HUES6 (cell line): Measurements from ENCODE around the gene ASAP2.

Source experiments
- H3K27ac ChIP-seq: 2 replicates; pipeline ENCODE4 v1.7.0; 2013; ENCODE audit warnings: low read depth, mild to moderate bottlenecking, low read length, inconsistent platforms
- H3K27me3 ChIP-seq: 2 replicates; pipeline ENCODE4 v1.6.1; 2013; ENCODE audit warnings: low read length; ENCODE audit not compliant: control insufficient read depth, insufficient read depth
- H3K36me3 ChIP-seq: 2 replicates; pipeline ENCODE4 v1.6.1; 2013; ENCODE audit warnings: low read length; ENCODE audit not compliant: control insufficient read depth, insufficient read depth
- H3K4me1 ChIP-seq: 2 replicates; pipeline ENCODE4 v1.6.1; 2013; ENCODE audit warnings: low read length; ENCODE audit not compliant: control insufficient read depth, insufficient read depth
- H3K4me3 ChIP-seq: 2 replicates; pipeline ENCODE4 v1.5.1; 2013; ENCODE audit warnings: low read depth, low read length
- H3K9ac ChIP-seq: one replicate; pipeline ENCODE4 v1.6.1; 2013; ENCODE audit warnings: mild to moderate bottlenecking, low read length
- H3K9me3 ChIP-seq: 2 replicates; pipeline ENCODE4 v1.6.1; 2013; ENCODE audit warnings: low read depth, low read length; ENCODE audit not compliant: control insufficient read depth, insufficient read depth

Gene ASAP2

GRCh38 chr2:9356261-9356660, 149.6 kb downstream of the ASAP2 start:
- H3K4me3 ChIP-seq = no peak overlapping the region
- H3K36me3 ChIP-seq = no peaks in the 10 kb centered on the region

GRCh38 chr2:9358846-9359245, 152.2 kb downstream of the ASAP2 start:
- no peak overlapping the region for H3K9ac ChIP-seq
- no peak overlapping the region for H3K4me3 ChIP-seq
- H3K27ac ChIP-seq = no peak overlapping the region
- H3K9me3 ChIP-seq = no peaks in the 10 kb centered on the region
- H3K36me3 ChIP-seq = no peaks in the 10 kb centered on the region
- peaks cover 13% of the 10 kb centered on the region for H3K4me1 ChIP-seq
- no peaks in the 10 kb centered on the region for H3K27me3 ChIP-seq

More at GRCh38 chr2:9356261-9356660, 149.6 kb downstream of the ASAP2 start:
- Histone ChIP-seq H3K4me1 (peaks cover 14% of the 10 kb centered on the region), H3K9me3 (no peaks in the 10 kb centered on the region), H3K27ac (no peak overlapping the region), H3K9ac (no peak overlapping the region), H3K27me3 (no peaks in the 10 kb centered on the region)

- Histone ChIP-seq H3K27me3 (no peaks in the 10 kb centered on the region), H3K36me3 (no peaks in the 10 kb centered on the region)
Observed at GRCh38 chr2:9359463-9359862, 152.9 kb downstream of the ASAP2 start.

DNA sequence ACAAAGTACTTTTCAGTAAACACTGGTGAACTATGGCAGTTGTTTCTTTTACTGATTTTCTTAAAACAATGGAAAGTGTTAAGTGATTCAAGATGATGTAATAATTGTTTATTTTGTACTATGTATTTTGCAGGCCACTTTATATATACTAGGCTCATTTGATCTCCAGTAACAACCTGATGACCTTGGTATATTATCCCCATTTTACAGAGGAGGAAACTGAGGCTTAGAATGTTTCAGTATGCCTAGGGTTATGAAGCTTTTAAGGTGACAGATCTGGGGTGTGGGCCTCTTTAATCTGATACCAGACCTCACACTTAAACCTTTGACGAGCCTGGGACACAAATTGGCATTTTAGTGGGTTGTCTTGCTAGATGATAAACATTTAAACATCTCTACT, 153.5 kb downstream of the ASAP2 start:
- Histone ChIP-seq H3K4me3 (no peak overlapping the region), H3K27me3 (no peaks in the 10 kb centered on the region), H3K27ac (no peak overlapping the region), H3K4me1 (peaks cover 20% of the 10 kb centered on the region), H3K9ac (no peak overlapping the region), H3K36me3 (no peaks in the 10 kb centered on the region; the same call in 1 of the 2 replicates), H3K9me3 (no peaks in the 10 kb centered on the region)

More at GRCh38 chr2:9359463-9359862, 152.9 kb downstream of the ASAP2 start:
- Histone ChIP-seq H3K4me3 (no peak overlapping the region), H3K27ac (no peak overlapping the region), H3K9me3 (no peaks in the 10 kb centered on the region), H3K4me1 (peaks cover 14% of the 10 kb centered on the region), H3K9ac (no peak overlapping the region)

DNA sequence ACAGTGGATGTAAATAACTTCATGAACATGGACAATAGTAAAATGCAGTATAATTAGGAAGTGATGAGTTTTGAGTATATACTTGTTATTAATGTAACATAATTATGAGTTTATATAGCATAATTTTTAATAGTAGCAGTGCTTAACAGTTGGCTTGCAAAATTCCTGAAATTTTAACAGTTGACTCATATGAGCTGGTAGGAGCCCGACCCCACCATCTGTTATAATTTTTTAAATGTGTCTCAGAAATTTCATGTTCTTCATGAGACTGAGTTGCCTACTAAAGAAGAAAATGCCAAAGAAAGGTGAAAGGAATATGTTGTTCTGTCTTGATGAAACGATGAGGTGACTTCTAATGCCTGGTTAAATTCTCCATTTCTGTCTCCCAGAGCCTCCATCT, 154.1 kb downstream of the ASAP2 start:
- H3K4me3 ChIP-seq = no peak overlapping the region
- H3K36me3 ChIP-seq = no peaks in the 10 kb centered on the region; the same call in 1 of the 2 replicates
- no peak overlapping the region for H3K9ac ChIP-seq
- no peaks in the 10 kb centered on the region for H3K9me3 ChIP-seq
- H3K27me3 ChIP-seq = no peaks in the 10 kb centered on the region
- peaks cover 21% of the 10 kb centered on the region for H3K4me1 ChIP-seq
- no peak overlapping the region for H3K27ac ChIP-seq

DNA sequence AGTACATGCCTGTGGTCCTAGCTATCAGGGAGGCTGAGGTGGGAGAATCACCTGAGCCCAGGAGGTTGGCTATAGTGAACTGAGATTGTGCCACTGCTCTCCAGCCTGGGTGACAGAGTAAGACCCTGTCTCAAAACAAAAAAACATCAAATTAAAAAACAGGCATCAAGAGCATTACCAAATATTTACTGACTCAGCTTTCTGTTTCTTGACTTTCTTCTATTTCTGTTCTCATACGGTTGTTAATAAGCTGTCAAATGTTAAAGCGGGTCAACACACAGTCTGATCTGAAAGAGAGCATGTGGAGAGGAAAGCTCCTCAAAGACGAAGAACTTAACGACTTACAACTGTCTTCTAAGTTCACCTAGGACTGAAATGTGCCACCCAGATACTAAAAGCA, 157.8 kb downstream of the ASAP2 start:
- Histone ChIP-seq H3K27me3 (no peaks in the 10 kb centered on the region), H3K4me1 (peaks cover 13% of the 10 kb centered on the region; the same call in 1 of the 2 replicates), H3K9ac (no peak overlapping the region), H3K27ac (no peak overlapping the region), H3K9me3 (no peaks in the 10 kb centered on the region), H3K4me3 (no peak overlapping the region), H3K36me3 (peaks cover 4% of the 10 kb centered on the region; the same call in 1 of the 2 replicates)

DNA sequence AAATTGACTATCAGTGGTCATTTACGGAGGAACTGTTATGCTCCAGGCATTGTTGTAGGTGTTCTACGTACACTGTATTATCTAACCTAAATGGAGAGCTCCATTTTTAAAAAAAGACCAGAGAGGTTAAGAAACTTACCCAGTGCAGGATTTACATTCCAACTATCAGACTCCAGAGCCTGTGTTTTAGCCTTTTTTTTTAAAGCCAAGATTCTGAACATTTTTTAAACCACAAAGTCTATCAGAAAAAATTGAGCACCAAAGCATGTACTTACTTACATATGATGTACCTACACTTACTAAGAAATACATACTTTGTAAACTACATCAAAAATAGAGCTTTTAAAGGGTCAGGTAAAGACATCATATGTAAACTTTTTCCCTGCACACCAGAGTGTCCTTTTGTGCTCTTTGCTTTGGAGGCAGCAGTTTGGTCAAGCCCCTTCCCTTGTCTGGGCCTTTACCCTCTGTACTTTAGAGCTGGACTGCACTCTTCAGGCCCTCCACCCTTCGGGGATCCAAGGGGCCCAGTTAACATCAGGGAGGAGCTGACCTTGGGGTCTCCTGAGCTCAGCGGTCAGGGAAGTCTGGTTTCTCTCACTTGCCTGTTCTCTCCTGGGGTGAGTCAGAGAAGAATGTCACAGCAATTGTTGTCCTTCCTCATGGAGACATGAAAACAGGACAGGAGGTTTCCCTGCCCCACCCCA, 158.3 kb downstream of the ASAP2 start:
- Histone ChIP-seq H3K27me3 (no peaks in the 10 kb centered on the region), H3K9me3 (no peaks in the 10 kb centered on the region), H3K36me3 (peaks cover 4% of the 10 kb centered on the region; the same call in 1 of the 2 replicates), H3K4me3 (no peak overlapping the region), H3K4me1 (peaks cover 13% of the 10 kb centered on the region; the same call in 1 of the 2 replicates), H3K9ac (no peak overlapping the region), H3K27ac (no peak overlapping the region)

- H3K27ac ChIP-seq = no peak overlapping the region
- H3K36me3 ChIP-seq = peaks cover 4% of the 10 kb centered on the region; the same call in 1 of the 2 replicates
- H3K27me3 ChIP-seq = no peaks in the 10 kb centered on the region
- no peaks in the 10 kb centered on the region for H3K9me3 ChIP-seq
- H3K4me3 ChIP-seq = no peak overlapping the region
- peaks cover 13% of the 10 kb centered on the region; the same call in 1 of the 2 replicates for H3K4me1 ChIP-seq
- no peak overlapping the region for H3K9ac ChIP-seq
Observed at GRCh38 chr2:9365498-9366019, 158.9 kb downstream of the ASAP2 start.

DNA sequence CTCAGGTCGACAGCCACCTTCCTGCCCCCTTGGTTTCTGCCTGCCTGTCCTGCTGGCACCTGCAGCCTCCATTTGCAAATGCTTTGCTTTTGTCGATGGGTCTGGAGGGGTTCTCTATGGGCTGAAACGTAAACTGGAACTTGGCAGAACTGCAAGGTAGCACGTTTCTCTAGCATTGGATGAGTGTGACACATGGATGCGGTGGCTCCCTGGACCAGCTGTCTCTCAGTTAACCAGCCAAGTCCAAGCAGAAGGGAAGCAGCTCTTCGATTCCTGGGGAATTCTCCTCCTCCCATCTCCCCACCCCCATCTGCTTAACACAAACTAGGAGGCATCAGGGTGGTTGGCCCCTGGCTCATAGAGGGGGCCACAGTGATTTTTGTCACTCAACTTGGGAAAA, 159.4 kb downstream of the ASAP2 start:
- no peaks in the 10 kb centered on the region for H3K27me3 ChIP-seq
- no peaks in the 10 kb centered on the region for H3K9me3 ChIP-seq
- H3K9ac ChIP-seq = no peak overlapping the region
- peaks cover 13% of the 10 kb centered on the region; the same call in 1 of the 2 replicates for H3K4me1 ChIP-seq
- peaks cover 4% of the 10 kb centered on the region; the same call in 1 of the 2 replicates for H3K36me3 ChIP-seq
- no peak overlapping the region for H3K27ac ChIP-seq
- H3K4me3 ChIP-seq = no peak overlapping the region

DNA sequence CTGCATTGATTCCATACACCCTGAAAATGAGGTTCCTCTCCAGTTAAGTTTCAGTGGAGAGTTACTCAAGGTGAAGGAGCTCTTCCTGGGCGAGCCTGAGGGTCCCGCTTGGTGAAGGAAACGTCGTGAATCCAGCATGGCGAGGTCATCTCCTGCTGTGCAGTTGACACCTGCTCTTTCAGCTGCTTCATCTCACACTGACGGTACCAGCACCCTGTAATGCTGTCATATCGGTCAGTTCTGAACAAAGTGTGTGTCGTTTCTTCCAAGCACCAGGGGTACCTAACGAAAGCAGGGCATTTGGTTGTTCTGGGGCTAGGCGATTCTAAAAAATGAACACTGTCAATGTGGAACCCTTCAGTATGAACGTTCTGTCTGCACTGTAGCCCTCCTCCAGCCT, 164.1 kb downstream of the ASAP2 start:
- no peak overlapping the region for H3K9ac ChIP-seq
- H3K4me1 ChIP-seq = peaks cover under 1% of the 10 kb centered on the region; the same call in 1 of the 2 replicates
- H3K4me3 ChIP-seq = no peak overlapping the region
- H3K36me3 ChIP-seq = peaks cover 4% of the 10 kb centered on the region; the same call in 1 of the 2 replicates
- no peaks in the 10 kb centered on the region for H3K9me3 ChIP-seq
- H3K27me3 ChIP-seq = no peaks in the 10 kb centered on the region
- H3K27ac ChIP-seq = no peak overlapping the region

- Histone ChIP-seq H3K4me3 (no peak overlapping the region), H3K4me1 (peaks cover 9% of the 10 kb centered on the region), H3K36me3 (no peaks in the 10 kb centered on the region), H3K27me3 (no peaks in the 10 kb centered on the region), H3K9ac (no peak overlapping the region), H3K27ac (no peak overlapping the region), H3K9me3 (no peaks in the 10 kb centered on the region)
Observed at GRCh38 chr2:9373047-9373446, 166.4 kb downstream of the ASAP2 start.
